ENCODE measurements around the gene SIVA1.

The SIVA1 gene

DNA sequence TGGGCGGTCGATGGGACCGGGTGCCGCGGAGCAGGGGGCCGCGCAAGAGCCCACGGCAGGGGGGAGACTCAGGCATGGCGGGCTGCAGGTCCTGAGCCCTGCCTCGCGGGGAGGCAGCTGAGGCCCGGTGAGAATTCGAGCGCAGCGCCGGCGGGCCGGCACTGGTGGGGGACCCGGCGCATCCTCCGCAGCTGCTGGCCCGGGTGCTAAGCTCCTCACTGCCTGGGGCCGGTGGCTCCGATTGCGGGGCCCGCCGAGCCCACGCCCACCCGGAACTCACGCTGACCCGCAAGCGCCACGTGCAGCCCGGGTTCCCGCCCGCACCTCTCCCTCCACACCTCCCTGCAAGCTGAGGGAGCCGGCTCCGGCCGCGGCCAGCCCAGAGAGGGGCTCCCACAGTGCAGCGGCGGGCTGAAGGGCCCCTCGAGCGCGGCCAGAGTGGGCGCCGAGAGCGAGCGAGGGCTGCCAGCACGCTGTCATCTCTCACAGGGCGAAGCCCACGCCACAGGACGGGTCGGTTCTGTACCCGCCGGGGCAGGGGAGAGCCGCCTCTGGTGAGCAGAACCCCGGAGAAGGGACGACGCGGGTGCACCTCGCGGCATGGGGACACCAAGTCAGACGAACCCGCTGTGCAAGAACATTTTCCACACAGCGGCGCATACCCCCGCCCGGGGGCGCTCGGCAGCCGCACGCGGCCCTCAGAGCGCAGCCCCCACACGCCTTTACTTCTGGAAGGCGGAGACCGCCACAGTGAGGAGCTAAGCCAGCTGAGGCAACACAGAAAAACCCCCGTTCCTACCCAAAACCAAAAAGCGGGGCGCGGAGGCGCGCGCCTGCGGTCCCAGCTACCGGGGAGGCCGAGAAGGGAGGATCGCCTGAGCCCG, 1.2 kb upstream of the SIVA1 start:
- no peak for DNase-seq

DNA sequence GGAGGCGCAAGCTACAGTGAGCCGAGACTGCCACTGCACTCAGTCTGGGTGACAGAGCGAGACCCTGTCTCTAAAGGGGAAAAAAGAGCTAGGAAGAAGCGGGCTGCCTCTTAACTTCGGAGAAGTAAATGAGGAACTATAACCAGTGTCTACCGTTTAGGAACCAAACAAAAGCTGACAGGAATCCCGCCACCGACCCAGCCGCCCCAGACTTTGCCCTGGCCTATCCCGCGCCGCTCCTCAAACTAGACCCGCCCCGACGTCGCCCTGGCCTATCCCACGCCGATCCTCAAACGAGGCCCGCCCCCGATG, 568 bp upstream of the SIVA1 start:
- DNase-seq, result no peak

DNA sequence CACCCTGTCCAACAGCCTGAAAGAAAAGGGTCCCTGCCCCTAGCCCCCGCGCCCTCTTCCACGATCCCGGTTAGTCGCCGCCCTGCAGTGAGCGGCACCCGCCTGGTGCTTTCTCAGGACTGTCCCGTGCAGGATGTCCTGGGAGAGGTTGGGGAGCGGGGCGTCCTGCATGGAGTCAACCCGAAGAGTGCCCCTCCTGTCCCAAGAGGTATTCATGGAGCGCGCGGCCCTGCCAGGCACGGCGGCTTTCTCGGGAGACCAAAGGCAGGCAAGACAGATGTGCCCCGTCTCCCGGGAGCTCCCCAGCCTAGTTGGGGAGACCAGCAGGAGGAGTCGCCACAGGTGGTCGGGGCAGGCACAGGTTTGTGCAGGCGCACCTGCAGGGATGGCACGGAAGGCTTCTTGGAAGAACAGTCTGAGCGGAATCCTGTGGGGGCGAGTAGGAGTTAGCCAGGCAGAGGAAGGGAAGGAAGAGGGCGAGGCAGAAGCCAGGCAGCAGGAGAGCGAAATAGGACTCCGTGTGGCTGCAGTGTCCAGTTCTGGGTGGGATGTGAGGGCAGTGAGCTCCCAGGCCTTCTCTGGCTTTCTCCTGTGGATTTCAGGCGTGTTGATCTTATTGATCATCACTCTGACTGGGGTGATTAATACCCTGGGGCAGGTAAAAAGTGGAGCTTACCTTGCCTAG, 723 bp downstream of the SIVA1 start:
- peak in 3 of 4 experiments; percentile 22 to 35 (median 29) for DNase-seq

DNA sequence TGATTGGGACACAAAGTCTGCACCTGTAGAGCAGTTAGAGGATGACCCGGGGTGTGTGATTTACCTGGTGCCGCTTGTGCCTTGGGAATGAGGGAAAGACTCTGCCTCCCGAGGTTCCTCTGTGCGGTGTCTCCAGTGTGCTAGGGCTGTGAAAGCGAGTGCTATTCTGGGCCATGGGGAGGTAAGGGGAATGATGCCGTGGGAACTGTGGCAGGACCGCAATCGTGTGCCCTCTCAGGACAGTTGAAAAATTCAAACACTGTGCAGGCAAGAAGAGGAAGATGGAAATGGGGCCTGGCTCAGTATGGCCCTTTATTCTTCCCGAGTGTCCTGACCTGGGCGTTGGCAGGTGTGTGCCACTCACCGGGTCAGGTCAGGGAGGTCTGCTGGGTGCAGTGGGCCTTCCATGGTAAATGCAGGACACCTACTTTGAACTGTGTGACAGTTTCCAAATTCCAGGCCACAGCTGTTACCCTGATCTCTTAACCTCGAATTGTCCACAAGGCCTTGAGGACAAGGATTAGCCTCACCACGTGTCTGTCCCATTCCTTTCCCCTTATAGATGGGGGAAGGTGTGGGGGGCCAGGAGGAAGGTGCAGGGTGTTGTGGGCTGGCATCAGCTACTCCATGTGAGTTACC, 1.4 kb downstream of the SIVA1 start:
- no peak for DNase-seq

DNA sequence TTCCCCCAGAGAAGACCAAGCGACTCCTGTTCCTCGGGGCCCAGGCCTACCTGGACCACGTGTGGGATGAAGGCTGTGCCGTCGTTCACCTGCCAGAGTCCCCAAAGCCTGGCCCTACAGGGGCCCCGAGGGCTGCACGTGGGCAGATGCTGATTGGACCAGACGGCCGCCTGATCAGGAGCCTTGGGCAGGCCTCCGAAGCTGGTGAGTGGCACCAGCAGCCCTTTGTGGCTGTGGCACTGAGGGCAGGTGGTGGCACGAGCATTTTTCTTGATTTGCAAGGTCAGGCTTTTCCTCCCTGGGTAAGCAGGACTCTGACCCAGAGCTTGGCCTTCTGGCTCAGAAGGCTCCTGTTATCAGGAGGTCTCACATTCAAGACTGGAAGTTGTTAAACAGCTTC, 2.7 kb downstream of the SIVA1 start:
- no peak for DNase-seq

DNA sequence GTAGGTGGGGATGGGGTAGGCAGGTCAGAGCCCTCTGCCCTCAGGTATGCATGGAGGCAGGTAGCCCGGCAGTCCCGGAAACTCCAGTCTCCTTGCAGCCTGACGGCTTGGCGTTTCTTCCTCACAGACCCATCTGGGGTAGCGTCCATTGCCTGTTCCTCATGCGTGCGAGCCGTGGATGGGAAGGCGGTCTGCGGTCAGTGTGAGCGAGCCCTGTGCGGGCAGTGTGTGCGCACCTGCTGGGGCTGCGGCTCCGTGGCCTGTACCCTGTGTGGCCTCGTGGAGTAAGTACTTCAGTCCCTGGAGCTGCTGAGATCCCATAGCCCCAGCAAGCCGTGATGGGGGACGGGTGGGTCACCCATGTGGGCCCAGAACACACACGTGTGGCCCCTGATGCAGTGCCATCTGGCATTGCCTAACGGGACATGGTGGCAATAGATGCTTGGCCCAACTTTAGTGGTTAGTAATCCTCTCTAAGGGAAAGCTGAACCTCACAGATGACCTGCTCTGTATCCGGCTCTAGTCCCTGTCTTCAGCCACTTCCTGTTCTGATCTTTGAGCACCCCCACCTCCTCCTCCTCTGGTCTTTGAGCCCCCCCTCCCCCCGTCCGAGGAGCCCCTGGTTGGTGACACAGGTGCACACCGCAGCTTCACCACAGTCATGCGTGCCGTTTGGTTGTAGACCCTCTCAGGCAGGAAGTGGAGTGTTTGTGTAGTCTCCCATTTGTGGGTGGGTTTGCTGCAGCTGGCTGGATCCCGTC, 3.7 kb downstream of the SIVA1 start:
- no peak for DNase-seq

DNA sequence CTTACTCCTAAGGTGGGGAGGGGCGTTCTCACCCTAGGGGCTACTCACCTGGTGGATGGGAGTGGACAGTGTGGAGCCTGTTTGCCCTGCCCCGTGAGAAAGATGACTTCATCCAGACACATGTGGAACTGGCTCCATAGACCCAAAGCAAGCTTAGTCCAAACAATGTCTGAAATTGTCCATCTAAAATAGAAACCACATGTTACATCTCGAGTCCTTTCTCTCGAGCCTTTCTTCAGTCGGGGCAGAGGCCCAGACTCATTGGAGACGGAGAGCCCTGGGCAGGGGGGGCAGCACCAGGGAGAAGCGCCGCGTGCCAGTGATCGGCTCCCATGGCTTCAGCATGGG, 4.3 kb downstream of the SIVA1 start:
- no peak for DNase-seq

DNA sequence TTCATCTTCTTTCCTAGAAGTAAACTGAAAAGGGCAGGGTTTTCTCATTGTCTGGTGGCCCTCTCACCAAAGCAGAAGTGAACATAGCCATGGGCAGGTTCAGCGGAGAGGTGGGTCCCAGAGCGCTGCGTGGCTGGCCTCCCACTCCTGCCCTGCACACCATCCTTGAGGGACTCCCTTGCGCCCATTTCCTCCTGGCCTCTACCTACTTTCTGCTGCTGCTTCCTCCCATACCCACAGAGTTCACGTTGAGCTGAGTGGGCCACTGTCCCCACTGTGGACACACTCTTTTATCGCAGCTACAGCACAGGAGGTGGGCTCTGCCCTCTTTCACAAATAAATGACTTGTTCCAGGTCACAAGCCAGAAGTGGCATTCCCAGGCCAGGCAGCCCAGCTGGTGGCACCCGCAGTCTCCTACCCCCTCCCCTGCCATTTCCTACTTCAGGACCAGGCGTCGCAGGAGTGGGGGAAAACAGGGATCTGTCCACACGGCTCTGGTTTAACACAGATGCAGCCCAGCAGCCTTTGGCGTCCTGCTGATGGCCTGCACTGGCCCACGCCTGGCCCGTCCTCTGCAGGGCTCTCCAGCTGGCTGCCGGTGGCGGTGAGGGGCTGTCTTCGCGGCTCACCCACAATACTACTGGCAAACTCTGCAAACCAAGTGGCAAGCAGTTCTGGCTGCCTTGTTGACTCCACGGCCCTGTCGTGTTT, 4.9 kb downstream of the SIVA1 start:
- DNase-seq, result no peak

DNA sequence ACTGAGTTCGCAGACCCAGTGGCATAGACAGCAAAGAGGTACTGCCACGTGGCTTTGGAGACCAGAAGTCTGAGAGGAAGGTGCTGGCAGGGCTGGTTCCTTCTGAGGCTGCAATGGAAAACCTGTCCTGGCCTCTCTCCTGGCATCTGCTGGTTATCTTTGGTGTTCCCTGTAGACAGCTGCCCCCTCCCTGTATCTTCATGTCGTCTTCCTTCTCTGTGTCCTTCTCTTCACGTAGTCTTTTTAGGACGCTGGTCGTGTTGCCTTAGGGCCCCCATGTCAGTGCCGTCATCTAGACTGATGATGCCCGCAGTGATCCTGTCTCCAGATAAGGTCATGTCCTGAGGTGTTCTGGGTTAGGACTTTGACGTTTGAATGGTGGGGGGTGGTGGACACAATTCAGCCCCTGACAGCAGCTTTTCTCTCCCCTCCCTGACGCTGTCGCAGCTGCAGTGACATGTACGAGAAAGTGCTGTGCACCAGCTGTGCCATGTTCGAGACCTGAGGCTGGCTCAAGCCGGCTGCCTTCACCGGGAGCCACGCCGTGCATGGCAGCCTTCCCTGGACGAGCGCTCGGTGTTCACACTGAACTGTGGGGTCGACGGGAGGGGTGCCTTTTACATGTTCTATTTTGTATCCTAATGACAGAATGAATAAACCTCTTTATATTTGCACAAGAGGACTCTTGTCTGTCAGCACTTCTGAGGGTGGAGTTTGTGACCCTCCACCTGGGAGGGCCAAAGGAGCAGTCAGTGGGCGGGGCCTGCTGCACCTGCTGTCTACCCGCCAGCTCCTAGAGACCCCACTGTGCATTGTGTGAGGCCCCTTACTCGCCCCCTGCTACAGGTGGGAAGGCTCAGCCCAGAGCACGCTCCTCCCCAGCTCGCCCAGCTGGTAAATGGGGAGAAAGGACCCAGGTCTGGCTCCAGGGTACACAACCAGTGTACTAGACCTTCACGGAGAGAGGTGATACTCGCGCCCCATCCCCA, 6.3 kb downstream of the SIVA1 start:
- no peak for DNase-seq

DNA sequence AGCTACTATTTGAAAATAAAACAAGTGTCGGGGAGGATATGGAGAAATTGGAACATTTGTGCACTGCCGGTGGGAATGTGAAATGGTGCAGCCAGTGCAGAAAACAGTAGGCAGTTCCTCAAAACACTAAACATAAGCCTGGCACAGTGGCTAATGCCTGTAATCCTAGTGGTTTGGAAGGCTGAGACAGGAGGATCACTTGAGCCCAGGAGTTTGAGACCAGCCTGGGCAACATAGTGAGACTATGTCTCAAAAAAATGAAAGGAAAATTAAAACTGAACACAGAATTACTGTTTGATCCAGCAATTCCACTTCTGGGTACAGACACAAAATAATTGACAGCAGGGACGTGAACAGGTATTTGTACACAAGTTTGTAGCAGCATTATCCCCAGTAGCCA, 12.6 kb downstream of the SIVA1 start:
- no peak for DNase-seq

DNA sequence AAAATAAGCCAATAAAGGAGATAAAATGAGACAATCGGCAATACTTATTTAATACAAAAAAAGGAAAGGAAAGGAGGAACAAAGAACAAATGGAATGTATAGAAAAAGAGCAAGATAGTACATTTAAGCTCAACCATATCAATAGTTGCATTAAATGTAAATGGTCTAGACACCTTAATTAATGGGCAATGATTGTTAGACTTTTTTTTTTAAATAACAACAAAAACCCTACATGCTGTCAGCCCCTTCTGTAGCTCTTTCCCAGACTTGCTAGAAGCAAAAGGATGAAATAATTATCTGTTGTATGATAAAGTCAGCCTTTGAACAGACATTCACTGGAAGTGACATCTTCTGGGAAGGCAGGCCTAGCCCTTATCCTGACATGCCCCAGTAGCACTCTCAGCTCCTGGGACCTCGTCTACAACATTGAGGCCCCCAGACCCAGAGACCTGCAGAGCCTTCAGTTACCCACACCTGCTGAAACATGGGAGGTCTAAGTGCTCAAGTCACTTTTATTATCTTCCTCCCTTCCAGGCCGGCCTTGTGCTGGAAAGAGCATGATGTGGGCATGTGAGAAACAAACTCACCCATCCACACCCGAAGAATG, 13.4 kb downstream of the SIVA1 start:
- no peak for DNase-seq

DNA sequence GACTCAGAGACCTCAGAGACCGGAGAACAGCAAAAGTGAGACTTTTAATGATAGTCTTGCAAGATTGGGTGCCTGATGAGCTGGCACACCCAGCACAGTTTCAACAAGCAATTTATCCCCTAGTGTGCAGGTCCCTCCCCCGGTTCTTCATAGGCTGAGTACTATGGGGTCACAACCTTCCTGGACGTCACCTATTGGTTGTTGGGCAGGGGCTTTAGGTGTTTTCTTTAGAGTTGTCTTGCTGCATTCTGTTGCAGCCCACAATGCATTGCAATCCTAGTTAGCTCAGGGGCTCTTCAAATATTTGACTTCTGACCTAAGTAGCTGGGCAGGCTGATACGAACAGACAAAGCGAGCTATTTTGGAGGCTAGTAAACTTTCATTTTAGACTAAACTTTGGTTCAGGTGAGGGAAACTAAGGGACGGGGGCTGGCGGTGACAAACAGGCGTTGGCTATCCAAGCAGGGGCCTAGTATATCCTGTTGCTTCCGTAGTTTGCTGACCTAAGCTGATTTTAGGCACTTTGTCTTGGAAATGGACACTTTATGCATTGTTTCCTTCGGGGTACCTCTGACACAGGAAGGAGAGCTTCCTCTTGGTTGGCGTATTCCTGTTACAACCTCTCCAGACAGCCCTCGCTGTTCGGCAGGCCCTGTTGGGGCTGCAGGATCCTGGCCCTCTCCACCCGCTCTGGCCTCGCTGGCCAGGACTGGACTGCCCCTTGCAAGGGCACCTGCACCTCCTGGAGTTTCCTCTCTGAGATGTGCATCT, 14.1 kb downstream of the SIVA1 start:
- no peak for DNase-seq

DNA sequence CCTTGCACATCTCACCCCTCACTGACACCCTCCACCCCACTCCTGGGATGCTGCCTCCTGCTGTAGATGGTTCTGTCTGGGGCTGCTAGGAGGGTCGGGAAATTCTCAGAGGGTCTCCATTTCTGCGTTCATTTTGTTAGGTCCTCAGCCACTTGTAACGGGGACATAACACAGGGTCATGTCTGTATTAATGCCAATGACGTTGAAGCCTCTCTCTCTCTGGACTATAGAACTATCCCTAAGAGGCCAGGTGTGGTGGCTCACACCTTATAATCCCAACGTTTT, 14.6 kb downstream of the SIVA1 start:
- DNase-seq, result no peak

DNA sequence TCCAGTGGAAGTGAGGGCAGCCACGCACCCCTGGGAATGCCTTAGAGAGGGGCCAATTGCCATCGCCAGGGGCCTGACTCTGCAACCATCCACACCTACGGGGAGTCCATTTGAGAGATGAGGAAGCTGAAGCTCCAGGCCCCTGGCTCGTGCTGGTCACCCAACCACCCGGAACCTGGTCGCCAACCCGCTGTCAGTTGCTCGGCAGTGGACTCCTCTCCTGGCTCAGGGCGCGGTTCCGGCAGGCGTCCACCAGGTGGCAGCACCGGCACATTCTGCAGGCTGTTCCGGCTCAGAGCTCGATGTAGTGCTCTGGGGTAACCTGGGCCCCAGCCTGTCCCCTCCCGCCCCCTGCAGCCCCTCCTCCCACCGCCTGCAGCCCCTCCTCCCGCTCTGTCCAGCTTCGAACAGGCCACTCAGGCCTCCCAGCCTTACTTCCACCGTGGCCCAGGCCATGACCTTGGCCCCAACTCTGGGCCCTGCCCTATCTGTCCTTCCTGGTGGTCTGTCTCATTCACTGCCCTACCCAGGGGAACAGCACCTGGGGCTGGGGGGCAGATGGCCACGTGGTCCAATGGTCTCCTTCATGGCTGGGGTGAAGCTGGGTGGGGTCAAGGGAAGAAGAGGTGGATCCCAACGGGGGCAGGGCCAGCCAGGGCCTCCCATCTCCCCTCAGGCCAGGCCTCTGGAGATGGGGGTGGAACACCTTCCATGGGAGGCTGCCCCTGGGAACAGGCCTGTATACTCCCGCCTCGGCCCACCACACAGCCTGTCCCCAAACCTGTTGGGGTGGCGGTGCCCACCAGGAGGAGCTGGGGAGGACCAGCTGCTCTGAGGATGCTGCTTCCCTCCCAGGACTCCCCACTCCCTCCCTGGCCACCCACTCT, 15.7 kb downstream of the SIVA1 start:
- DNase-seq, result peak; percentile 87 to 93 (median 91)

DNA sequence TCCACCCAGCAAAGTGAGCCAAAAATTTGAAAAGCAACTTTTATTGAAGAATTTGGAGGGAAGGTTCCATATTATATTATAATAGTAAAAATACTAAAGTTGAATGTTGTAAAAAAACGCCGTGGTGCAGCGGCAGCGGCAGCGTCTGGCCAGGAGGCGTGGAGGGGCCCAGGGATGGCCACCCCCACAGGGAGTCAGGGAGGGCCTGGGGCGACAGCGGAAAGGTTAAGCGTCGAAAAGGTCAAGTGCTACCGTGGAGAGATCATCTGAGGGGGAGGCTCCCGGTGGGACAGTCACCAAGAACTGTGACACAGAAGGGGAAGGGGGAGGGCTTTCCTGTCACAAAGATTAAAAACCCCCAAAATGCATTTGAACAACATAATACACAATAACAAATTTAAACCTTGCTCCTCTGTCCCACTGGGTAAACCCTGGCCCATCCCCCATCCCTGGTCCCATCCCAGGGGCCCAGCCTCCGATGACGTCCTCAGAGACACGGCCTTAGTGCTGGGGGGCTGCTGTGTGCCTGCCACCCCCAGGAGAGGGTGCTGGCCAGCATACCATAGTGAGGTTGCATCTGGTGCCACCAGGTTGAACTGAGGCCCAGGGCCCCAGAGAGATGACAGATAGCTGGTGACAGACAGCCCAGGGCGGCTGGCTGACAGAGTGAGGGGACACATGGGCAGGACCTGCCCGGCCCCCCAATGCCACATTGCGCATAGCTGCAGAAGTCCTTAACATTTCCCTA, 16.6 kb downstream of the SIVA1 start:
- no peak for DNase-seq

DNA sequence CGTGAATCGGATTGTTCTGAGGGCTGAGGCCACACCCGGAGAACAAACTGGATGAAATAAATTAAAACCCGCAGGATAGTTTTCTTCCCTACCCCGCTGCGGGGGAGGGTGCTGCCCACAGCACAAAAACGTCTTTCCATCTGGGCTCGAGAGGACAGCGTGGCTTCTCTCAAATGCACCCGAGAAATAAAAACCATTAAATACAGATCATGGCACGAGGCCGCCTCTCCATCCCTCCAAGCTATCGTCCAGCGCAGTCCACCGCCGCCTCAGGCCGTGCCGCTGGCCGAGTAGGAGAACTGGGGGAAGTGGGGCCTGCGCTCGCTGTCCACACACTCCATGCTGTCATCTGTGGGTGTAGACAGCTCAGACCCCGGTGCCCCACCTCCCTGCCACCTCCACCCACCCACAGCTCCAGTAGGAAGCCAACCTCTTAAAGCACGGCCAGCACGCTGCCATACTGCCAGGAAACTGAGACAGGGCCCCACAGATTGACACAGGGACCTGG, 17.2 kb downstream of the SIVA1 start:
- no peak for DNase-seq

DNA sequence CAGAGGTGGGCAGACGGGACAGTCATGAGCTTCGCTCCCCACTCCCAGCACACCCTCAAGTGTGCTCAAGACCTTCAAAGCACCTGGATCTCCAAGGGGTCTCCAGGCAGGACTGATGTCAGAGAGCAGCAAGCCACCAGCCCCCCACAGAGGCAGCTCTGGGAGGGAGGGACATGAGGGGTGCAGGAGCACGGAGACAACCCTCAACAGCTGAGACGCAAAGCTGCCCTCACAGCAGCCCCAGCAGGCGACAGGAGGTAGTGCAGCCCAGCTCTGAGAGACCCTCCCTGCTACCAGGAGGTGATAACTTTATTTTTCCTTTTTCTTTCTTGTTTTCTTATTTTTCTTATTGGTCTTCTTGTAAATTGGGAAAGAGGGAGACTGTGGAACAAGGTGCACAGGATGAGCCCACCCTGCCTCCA, 17.9 kb downstream of the SIVA1 start:
- peak; percentile 16 to 40 (median 26) for DNase-seq

DNA sequence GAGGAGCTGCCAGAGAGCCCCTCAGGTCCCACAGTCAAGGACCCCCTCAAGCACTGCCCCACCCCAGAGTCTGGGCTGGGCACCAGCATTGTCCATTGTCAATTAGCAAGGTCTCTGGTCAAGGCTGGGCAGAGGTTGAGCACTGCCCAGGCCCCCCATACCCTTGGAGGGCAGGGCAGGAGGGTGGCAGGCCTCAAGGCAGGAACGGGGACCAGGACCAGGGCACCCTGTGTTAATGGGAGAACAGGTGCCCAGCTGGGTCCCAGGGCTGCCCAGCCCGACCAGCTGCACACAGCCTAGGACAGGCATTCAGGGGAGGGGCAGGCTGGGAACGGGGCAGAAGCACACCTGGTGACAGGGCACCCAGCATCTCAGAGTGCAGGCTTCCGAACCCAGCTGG, 18.4 kb downstream of the SIVA1 start:
- DNase-seq, result no peak

Measured in suppressor macrophage (primary cell).